Mammary epithelial cell (primary cell): ENCODE data around the gene EIF2S3.
"Not testable (repeated sequence)": the region's sequence is repeated elsewhere in the genome, so short reads cannot be mapped to it uniquely, and the experiment has no call there.

ENCODE experiments used
- EZH2 ChIP-seq: IDR thresholded peaks from 2 replicates; pipeline ENCODE4 v1.6.1; 2012; ENCODE audit warnings: low read length, inconsistent platforms, borderline replicate concordance
- TF ChIP-seq, protein P1 (sequence below), 2 donors: IDR thresholded peaks in 1 of 2; conservative IDR thresholded peaks in 1 of 2; 2 replicates each; pipeline ENCODE4 v1.5.1; 2011 to 2012; ENCODE audit warnings: inconsistent platforms in 2 of 2, low read length in 2 of 2, mild to moderate bottlenecking in 2 of 2, control low read depth in 1 of 2, low read depth in 1 of 2; ENCODE audit not compliant: insufficient read depth in 1 of 2; ENCODE audit errors: extremely low read depth in 1 of 2

DNA sequence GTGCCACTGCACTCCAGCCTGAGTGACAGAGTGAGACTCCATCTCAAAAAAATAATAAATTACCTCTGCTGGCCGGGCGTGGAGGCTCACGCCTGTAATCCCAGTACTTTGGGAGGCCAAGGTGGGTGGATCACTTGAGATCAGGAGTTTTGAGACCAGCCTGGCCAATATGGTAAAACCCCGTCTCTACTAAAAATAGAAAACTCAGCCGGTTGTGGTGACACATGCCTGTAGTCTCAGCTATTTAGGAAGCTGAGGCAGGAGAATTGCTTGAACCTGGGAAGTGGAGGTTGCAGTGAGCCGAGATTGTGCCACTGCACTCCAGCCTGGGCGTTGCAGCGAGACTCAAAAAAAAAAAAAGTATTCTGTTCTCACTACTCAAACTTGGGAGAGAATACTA is 25.5 kb downstream of the EIF2S3 start:
- TF ChIP-seq, protein P1, sequence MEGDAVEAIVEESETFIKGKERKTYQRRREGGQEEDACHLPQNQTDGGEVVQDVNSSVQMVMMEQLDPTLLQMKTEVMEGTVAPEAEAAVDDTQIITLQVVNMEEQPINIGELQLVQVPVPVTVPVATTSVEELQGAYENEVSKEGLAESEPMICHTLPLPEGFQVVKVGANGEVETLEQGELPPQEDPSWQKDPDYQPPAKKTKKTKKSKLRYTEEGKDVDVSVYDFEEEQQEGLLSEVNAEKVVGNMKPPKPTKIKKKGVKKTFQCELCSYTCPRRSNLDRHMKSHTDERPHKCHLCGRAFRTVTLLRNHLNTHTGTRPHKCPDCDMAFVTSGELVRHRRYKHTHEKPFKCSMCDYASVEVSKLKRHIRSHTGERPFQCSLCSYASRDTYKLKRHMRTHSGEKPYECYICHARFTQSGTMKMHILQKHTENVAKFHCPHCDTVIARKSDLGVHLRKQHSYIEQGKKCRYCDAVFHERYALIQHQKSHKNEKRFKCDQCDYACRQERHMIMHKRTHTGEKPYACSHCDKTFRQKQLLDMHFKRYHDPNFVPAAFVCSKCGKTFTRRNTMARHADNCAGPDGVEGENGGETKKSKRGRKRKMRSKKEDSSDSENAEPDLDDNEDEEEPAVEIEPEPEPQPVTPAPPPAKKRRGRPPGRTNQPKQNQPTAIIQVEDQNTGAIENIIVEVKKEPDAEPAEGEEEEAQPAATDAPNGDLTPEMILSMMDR (conservative IDR thresholded peaks at IDR 0.05 in 1 of 2, IDR thresholded peaks at IDR 0.05 in 1 of 2; ENCODE audit: extremely low read depth in 1 of 2, insufficient read depth in 1 of 2, low read depth in 1 of 2, low read length in 2 of 2): not testable (repeated sequence)
- not testable (repeated sequence) for TF ChIP-seq EZH2
